ENCODE measurements around the gene COA7.

GRCh38 chr1:52640697-52641096 lies 57.5 kb downstream of the COA7 start:
- TF ChIP-seq, protein P1, sequence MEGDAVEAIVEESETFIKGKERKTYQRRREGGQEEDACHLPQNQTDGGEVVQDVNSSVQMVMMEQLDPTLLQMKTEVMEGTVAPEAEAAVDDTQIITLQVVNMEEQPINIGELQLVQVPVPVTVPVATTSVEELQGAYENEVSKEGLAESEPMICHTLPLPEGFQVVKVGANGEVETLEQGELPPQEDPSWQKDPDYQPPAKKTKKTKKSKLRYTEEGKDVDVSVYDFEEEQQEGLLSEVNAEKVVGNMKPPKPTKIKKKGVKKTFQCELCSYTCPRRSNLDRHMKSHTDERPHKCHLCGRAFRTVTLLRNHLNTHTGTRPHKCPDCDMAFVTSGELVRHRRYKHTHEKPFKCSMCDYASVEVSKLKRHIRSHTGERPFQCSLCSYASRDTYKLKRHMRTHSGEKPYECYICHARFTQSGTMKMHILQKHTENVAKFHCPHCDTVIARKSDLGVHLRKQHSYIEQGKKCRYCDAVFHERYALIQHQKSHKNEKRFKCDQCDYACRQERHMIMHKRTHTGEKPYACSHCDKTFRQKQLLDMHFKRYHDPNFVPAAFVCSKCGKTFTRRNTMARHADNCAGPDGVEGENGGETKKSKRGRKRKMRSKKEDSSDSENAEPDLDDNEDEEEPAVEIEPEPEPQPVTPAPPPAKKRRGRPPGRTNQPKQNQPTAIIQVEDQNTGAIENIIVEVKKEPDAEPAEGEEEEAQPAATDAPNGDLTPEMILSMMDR (conservative IDR thresholded peaks at IDR 0.05; ENCODE audit: low read depth, low read length), result no peak
- TF ChIP-seq EZH2 (IDR thresholded peaks at IDR 0.05; ENCODE audit: low read length, unreplicated experiment) (no peak), EZH2phosphoT487 (IDR thresholded peaks at IDR 0.05; ENCODE audit: borderline replicate concordance, low read length) (no peak)
